ENCODE results near the gene TESK2. TPM values are rescaled to one million over a fixed set of nuclear protein-coding genes. Genes with fewer than 3 reads are reported as not detected.

The TESK2 gene
- total and polyA plus RNA-seq, 2 of the 13 experiments (the other 11 are each of a cell fraction or from before 2014, with no cell fraction given): 5.5 to 9.6 TPM

DNA sequence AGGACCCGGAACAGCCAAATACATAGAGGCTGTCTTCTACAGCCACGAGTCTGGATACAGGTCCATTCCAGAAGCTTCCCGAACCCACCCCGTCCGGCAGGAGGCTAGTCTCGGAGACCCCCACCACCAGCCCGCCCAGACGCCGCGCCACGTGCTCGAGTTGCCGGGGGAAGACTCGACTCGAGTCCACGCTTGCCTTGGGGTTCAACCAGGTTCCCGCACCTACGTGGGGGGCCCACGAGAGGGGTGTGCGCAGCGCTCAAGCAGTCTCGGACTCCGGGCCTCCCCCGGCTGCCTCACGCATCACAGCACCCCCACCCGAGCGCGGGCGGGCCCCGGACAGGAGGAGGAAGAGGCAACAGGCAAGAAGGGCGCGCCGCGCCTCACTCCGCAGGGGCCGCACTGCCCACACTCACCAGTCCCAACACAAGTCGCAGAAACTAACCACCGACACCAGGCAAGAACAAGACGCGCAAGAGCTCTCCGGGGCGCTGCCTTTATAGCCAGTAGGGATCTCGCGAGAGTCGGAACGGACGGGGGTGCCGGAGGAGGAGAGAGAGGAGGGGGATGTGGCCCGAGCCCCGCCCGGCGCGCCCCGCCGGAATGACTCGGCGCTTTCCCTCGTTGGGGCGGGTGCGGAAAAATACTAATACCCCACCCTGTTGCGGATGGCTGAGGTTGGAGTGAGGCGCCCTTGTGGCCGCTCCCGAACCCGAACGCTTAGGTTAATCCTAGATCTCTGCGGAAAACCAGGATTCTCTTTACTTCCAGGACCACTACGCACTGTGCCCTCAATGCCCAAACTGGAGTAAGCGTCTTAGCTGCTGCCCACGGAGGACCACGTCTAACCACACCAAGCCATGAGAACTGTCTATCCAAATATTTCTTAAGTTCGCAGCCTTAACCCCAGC lies 30.7 kb upstream of the TESK2 start, which contains the start of gene PRDX1 (continued):
- TF ChIP-seq MIER2 (CRISPR knock-in tag; IDR thresholded peaks at IDR 0.05): peak; percentile 87
- peak; percentile 76 for TF ChIP-seq ZSCAN21 (CRISPR knock-in tag; IDR thresholded peaks at IDR 0.05; ENCODE audit: borderline replicate concordance)
- 0 out of 2 replicates have a peak, but pooled peaks have one; percentile 7 for TF ChIP-seq ZNF550 (CRISPR knock-in tag; IDR thresholded peaks at IDR 0.05; ENCODE audit: borderline replicate concordance)
- TF ChIP-seq, protein P1, sequence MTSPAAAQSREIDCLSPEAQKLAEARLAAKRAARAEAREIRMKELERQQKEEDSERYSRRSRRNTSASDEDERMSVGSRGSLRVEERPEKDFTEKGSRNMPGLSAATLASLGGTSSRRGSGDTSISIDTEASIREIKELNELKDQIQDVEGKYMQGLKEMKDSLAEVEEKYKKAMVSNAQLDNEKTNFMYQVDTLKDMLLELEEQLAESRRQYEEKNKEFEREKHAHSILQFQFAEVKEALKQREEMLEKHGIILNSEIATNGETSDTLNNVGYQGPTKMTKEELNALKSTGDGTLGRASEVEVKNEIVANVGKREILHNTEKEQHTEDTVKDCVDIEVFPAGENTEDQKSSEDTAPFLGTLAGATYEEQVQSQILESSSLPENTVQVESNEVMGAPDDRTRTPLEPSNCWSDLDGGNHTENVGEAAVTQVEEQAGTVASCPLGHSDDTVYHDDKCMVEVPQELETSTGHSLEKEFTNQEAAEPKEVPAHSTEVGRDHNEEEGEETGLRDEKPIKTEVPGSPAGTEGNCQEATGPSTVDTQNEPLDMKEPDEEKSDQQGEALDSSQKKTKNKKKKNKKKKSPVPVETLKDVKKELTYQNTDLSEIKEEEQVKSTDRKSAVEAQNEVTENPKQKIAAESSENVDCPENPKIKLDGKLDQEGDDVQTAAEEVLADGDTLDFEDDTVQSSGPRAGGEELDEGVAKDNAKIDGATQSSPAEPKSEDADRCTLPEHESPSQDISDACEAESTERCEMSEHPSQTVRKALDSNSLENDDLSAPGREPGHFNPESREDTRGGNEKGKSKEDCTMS (CRISPR knock-in tag; conservative IDR thresholded peaks at IDR 0.05): peak; percentile 91; the same call in 1 of the 2 replicates
- peak; percentile 83 for TF ChIP-seq ZNF225 (CRISPR knock-in tag; IDR thresholded peaks at IDR 0.05)
- TF ChIP-seq IKZF4 (CRISPR knock-in tag; IDR thresholded peaks at IDR 0.05; ENCODE audit: borderline replicate concordance, low read depth, not compliant biosample characterization): peak; percentile 41
- TF ChIP-seq, protein P2, sequence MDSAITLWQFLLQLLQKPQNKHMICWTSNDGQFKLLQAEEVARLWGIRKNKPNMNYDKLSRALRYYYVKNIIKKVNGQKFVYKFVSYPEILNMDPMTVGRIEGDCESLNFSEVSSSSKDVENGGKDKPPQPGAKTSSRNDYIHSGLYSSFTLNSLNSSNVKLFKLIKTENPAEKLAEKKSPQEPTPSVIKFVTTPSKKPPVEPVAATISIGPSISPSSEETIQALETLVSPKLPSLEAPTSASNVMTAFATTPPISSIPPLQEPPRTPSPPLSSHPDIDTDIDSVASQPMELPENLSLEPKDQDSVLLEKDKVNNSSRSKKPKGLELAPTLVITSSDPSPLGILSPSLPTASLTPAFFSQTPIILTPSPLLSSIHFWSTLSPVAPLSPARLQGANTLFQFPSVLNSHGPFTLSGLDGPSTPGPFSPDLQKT (CRISPR knock-in tag; IDR thresholded peaks at IDR 0.05; ENCODE audit: borderline replicate concordance): 0 out of 2 replicates have a peak, but pooled peaks have one; percentile 27
- TF ChIP-seq ZBTB8A (CRISPR knock-in tag; IDR thresholded peaks at IDR 0.05; ENCODE audit: borderline replicate concordance, low read depth): no peak
- peak; percentile 95 for TF ChIP-seq TARDBP (CRISPR knock-in tag; IDR thresholded peaks at IDR 0.05)
- peak; percentile 78; the same call in 1 of the 2 replicates for TF ChIP-seq FOXM1 (CRISPR knock-in tag; IDR thresholded peaks at IDR 0.05)
- TF ChIP-seq, protein P3, sequence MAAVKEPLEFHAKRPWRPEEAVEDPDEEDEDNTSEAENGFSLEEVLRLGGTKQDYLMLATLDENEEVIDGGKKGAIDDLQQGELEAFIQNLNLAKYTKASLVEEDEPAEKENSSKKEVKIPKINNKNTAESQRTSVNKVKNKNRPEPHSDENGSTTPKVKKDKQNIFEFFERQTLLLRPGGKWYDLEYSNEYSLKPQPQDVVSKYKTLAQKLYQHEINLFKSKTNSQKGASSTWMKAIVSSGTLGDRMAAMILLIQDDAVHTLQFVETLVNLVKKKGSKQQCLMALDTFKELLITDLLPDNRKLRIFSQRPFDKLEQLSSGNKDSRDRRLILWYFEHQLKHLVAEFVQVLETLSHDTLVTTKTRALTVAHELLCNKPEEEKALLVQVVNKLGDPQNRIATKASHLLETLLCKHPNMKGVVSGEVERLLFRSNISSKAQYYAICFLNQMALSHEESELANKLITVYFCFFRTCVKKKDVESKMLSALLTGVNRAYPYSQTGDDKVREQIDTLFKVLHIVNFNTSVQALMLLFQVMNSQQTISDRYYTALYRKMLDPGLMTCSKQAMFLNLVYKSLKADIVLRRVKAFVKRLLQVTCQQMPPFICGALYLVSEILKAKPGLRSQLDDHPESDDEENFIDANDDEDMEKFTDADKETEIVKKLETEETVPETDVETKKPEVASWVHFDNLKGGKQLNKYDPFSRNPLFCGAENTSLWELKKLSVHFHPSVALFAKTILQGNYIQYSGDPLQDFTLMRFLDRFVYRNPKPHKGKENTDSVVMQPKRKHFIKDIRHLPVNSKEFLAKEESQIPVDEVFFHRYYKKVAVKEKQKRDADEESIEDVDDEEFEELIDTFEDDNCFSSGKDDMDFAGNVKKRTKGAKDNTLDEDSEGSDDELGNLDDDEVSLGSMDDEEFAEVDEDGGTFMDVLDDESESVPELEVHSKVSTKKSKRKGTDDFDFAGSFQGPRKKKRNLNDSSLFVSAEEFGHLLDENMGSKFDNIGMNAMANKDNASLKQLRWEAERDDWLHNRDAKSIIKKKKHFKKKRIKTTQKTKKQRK (IDR thresholded peaks at IDR 0.05; ENCODE audit: low read length): no peak
- TF ChIP-seq, protein P4, sequence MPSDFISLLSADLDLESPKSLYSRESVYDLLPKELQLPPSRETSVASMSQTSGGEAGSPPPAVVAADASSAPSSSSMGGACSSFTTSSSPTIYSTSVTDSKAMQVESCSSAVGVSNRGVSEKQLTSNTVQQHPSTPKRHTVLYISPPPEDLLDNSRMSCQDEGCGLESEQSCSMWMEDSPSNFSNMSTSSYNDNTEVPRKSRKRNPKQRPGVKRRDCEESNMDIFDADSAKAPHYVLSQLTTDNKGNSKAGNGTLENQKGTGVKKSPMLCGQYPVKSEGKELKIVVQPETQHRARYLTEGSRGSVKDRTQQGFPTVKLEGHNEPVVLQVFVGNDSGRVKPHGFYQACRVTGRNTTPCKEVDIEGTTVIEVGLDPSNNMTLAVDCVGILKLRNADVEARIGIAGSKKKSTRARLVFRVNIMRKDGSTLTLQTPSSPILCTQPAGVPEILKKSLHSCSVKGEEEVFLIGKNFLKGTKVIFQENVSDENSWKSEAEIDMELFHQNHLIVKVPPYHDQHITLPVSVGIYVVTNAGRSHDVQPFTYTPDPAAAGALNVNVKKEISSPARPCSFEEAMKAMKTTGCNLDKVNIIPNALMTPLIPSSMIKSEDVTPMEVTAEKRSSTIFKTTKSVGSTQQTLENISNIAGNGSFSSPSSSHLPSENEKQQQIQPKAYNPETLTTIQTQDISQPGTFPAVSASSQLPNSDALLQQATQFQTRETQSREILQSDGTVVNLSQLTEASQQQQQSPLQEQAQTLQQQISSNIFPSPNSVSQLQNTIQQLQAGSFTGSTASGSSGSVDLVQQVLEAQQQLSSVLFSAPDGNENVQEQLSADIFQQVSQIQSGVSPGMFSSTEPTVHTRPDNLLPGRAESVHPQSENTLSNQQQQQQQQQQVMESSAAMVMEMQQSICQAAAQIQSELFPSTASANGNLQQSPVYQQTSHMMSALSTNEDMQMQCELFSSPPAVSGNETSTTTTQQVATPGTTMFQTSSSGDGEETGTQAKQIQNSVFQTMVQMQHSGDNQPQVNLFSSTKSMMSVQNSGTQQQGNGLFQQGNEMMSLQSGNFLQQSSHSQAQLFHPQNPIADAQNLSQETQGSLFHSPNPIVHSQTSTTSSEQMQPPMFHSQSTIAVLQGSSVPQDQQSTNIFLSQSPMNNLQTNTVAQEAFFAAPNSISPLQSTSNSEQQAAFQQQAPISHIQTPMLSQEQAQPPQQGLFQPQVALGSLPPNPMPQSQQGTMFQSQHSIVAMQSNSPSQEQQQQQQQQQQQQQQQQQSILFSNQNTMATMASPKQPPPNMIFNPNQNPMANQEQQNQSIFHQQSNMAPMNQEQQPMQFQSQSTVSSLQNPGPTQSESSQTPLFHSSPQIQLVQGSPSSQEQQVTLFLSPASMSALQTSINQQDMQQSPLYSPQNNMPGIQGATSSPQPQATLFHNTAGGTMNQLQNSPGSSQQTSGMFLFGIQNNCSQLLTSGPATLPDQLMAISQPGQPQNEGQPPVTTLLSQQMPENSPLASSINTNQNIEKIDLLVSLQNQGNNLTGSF (CRISPR knock-in tag; IDR thresholded peaks at IDR 0.05): peak; percentile 87; the same call in 1 of the 2 replicates
- TF ChIP-seq CREM (IDR thresholded peaks at IDR 0.05): peak; percentile 69
- no peak for TF ChIP-seq CREM (CRISPR knock-in tag; IDR thresholded peaks at IDR 0.05)
